Heart left ventricle (tissue), 16 donors: ENCODE data around the gene MEIS2. TPM values are rescaled to one million over a fixed set of nuclear protein-coding genes. Genes with fewer than 3 reads are reported as not detected.
A peak's percentile ranks its signal among the peaks of the same experiment; 100 is the strongest.

Source experiments
- ATAC-seq, 4 donors: fragments of 200-7000 bp; cut with Tn5 transposase; one replicate each; pipeline ENCODE4 v1.9.1; 2020 to 2022; ENCODE audit warnings: moderate library complexity in 4 of 4, mild to moderate bottlenecking in 3 of 4, moderate number of reproducible peaks in 1 of 4
- DNase-seq, 5 donors: peaks; one replicate each; pipeline ENCODE4 v3.0.0-alpha.2; 2020
- H3K27ac ChIP-seq, 12 donors: fragments of 200-600 bp; sonication (generic) in 4 of 12; one replicate each; pipeline versions ENCODE4 v1.5.0 to v1.8.0; 2016 to 2022; ENCODE audit warnings: mild to moderate bottlenecking in 2 of 12
- H3K27me3 ChIP-seq, 9 donors: fragments of 200-600 bp; sonication (generic) in 2 of 9; one replicate each; pipeline versions ENCODE4 v1.5.1 to v1.8.0; 2016 to 2022; ENCODE audit warnings: mild to moderate bottlenecking in 3 of 9
- H3K36me3 ChIP-seq, 9 donors: fragments of 200-600 bp; sonication (generic) in 2 of 9; one replicate each; pipeline versions ENCODE4 v1.5.0 to v1.8.0; 2018 to 2022; ENCODE audit warnings: mild to moderate bottlenecking in 2 of 9
- H3K4me1 ChIP-seq, 12 donors: fragments of 200-600 bp; sonication (generic) in 4 of 12; one replicate each; pipeline versions ENCODE4 v1.5.0 to v1.8.0; 2016 to 2022; ENCODE audit warnings: mild to moderate bottlenecking in 3 of 12
- H3K4me3 ChIP-seq, 12 donors: fragments of 200-600 bp; sonication (generic) in 4 of 12; one replicate each; pipeline versions ENCODE4 v1.5.0 to v1.8.0; 2017 to 2022; ENCODE audit warnings: mild to moderate bottlenecking in 9 of 12, moderate library complexity in 4 of 12
- H3K9me3 ChIP-seq, 12 donors: fragments of 200-600 bp; sonication (generic) in 4 of 12; one replicate each; pipeline versions ENCODE4 v1.5.0 to v1.8.0; 2016 to 2022; ENCODE audit warnings: mild to moderate bottlenecking in 1 of 12
- POLR2A ChIP-seq, 2 donors: fragments of 450-650 bp; IDR thresholded peaks; one replicate each; pipeline ENCODE4 v1.6.1; 2017; ENCODE audit warnings: antibody characterized with exemption in 2 of 2, mild to moderate bottlenecking in 2 of 2, moderate library complexity in 2 of 2
- WGBS, 4 donors: extraction: QIAGEN DNeasy Blood & Tissue Kit in 2 of 4; methylation state at CpG; one replicate each; pipeline versions ENCODE4 v1.1.5 to v1.1.7; 2013 to 2018; 5-methylcytosine and 5-hydroxymethylcytosine counted together
- intact Hi-C, 10 donors: fragments of 100-400 bp; cut with DNase I; formaldehyde crosslinking; loops; one replicate each; pipeline versions ENCODE4 v1.11.1 to v1.14.2; 2022
- polyA plus RNA-seq, 2 donors: library from polyadenylated mRNA; stranded (reverse); fragments of 200-250 nt; gene quantifications; one replicate each; pipeline ENCODE4 v1.2.3, GENCODE V29; 2013
- total RNA-seq, 9 donors: library from RNA; depleted of rRNA in 2 of 9; stranded (reverse); fragments of >200 nt in 2 of 9; fragmentation: NEBNext Ultra II Directional in 3 of 9; extraction: Animal tissue kit (Norgen Biotek cat#: 25700) in 3 of 9; gene quantifications; one replicate each; pipeline versions ENCODE4 v1.1.0 to v1.2.4, GENCODE V29; 2016 to 2023
- TF ChIP-seq, protein P1 (sequence below), 12 donors: fragments of 200-600 bp; sonication (generic) in 4 of 12; IDR thresholded peaks; one replicate each; pipeline versions ENCODE4 v1.5.0 to v1.8.0; 2018 to 2022; ENCODE audit warnings: antibody characterized with exemption in 12 of 12, mild to moderate bottlenecking in 5 of 12
- donor health status: ischemic (EF 13 %, LVEDD 7.1; RV severe dilation, severe dysfunction).
- donor health status: healthy with polysubstance abuse.
- donor health status: DM: no; HTN: yes; CAD: no.
- donor health status: DM: no; HTN: no; CAD: no.
- donor health status: ischemic (EF 25% LVEDD 6.9; RV normal size, moderate dysfunction).
- donor health status: ischemic (EF 25% LVEDD 5.7; RV mildly dilated, moderate dysfunction).
- donor health status: healthy.
- donor health status: DM: yes; HTN: yes; CAD: no.
- donor health status: ischemic (EF 35%, LVEDD 5.7; RV mildly dilated, moderate dysfunction).
- donor health status: nonischemic (EF 11% LVEDD 7.7; RV severe dilation, severe dysfunction).
- donor health status: DM: yes; HTN: yes; CAD: no.
- donor health status: PGD.
- donor health status: ischemic (EF 29% LVEDD 5.4; RV normal size, mild dysfunction).
- donor health status: nonischemic (EF 23%, LVEDD 6.1; RV moderate dilation, normal function).

MEIS2 gene
- total and polyA plus RNA-seq, 11 donors = 13.2 to 89.7 (median 49.7) TPM

DNA sequence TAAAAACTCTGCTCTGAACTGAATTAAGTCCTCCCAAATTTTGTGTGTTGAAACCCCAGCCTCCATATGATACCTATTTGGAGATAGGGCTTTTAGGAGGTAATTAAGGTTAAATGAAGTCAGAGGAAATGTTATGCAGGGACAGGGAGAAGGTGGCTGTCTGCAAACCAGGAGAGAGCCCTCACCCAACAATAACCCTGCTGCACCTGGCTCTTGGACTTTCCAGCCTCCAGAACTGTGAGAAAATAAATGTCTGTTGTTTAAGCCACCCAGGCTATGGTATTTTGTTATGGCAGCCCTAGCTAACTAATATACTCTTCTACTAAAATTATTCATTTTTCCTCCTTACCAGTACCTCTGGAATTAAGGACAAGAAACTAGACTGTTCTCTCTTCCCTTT is 79.5 kb downstream of the MEIS2 start:
- H3K9me3 ChIP-seq = no peaks in the 10 kb centered on the region
- peaks cover 0 to 61% (median 22%) of the 10 kb centered on the region in 12 donors for H3K4me1 ChIP-seq
- peaks cover 0 to 9% (median 0%) of the 10 kb centered on the region in 9 donors for H3K36me3 ChIP-seq
- intact Hi-C loops = loop anchor here in 1 of 10 donors (10.0 kb wide), 1 partner anchor 74 kb away; no protein-coding TSS in a partner anchor
- no peaks in the 10 kb centered on the region for H3K27me3 ChIP-seq
- DNase-seq (no peak), ATAC-seq (no peak)
- no peak for TF ChIP-seq POLR2A (IDR thresholded peaks at IDR 0.05)
- TF ChIP-seq, protein P1, sequence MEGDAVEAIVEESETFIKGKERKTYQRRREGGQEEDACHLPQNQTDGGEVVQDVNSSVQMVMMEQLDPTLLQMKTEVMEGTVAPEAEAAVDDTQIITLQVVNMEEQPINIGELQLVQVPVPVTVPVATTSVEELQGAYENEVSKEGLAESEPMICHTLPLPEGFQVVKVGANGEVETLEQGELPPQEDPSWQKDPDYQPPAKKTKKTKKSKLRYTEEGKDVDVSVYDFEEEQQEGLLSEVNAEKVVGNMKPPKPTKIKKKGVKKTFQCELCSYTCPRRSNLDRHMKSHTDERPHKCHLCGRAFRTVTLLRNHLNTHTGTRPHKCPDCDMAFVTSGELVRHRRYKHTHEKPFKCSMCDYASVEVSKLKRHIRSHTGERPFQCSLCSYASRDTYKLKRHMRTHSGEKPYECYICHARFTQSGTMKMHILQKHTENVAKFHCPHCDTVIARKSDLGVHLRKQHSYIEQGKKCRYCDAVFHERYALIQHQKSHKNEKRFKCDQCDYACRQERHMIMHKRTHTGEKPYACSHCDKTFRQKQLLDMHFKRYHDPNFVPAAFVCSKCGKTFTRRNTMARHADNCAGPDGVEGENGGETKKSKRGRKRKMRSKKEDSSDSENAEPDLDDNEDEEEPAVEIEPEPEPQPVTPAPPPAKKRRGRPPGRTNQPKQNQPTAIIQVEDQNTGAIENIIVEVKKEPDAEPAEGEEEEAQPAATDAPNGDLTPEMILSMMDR (IDR thresholded peaks at IDR 0.05) = no peak
- no peak overlapping the region for H3K4me3 ChIP-seq
- H3K27ac ChIP-seq = peak overlapping the region in 6 of 12 donors; percentile 9 to 83 (median 73)

DNA sequence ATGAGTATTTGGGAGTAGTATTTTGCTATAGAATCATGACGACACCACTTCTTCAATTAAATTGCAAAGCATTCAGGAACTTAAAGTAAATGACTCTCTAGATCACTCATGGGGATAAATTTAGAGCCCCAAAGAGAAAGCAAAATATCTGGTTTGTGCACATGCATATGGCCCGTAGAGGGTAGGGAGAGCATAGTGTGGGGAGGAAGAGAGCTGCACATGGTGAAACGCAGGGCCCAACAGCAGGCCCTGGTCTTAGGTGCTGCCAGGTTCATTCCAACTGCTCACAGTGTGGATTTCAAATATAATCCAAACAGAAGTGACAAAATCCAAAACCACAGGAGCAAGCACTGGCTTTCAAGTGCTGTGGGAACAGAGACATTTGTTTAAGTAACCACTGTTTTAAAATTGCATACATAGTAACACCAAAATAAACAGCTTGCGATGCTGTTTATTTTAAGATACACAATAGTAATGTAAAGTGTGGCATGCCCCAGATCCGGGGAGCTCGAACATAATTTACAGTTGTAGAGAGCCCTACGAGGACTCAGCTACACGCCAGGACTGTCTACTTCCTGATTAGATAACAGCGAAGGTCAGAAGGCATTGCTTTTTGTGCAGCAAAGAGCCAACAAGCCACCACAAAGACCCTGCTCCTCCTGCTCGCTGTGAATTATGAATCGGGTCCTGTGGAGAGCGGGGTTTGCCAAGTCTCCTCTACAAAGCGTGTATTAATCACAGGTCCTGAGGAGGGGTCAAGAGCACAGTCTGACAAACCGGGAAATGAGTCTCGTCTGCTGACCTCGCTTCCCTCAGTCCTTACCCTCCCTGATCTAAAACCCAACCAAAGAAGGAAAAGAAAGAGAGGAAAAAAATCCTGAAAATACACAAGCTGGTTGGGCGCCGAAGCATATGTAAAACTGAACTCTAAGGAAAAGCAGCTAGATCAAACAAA is 80.6 kb downstream of the MEIS2 start:
- DNase-seq = peak in 2 of 5 donors; percentile 28 to 29
- peak; percentile 29 to 66 (median 56) for ATAC-seq
- Histone ChIP-seq H3K27ac (peak overlapping the region; percentile 10 to 83 (median 73)), H3K36me3 (peaks cover 0 to 5% (median 0%) of the 10 kb centered on the region in 9 donors), H3K4me3 (peak overlapping the region in 7 of 12 donors; percentile 8 to 26 (median 20)), H3K27me3 (no peaks in the 10 kb centered on the region), H3K4me1 (peaks cover 0 to 65% (median 26%) of the 10 kb centered on the region in 12 donors), H3K9me3 (no peaks in the 10 kb centered on the region)
- intact Hi-C loops = loop anchor here in 4 of 10 donors (5.0 to 10.0 kb wide), 2 partner anchors 75 to 78 kb away; no protein-coding TSS in a partner anchor
- TF ChIP-seq, protein P1 (IDR thresholded peaks at IDR 0.05) = no peak
- no peak for TF ChIP-seq POLR2A (IDR thresholded peaks at IDR 0.05)
- 25 to 28% (median 26%) methylated on average over 18 of the region's 18 CpGs for WGBS, 4 donors

DNA sequence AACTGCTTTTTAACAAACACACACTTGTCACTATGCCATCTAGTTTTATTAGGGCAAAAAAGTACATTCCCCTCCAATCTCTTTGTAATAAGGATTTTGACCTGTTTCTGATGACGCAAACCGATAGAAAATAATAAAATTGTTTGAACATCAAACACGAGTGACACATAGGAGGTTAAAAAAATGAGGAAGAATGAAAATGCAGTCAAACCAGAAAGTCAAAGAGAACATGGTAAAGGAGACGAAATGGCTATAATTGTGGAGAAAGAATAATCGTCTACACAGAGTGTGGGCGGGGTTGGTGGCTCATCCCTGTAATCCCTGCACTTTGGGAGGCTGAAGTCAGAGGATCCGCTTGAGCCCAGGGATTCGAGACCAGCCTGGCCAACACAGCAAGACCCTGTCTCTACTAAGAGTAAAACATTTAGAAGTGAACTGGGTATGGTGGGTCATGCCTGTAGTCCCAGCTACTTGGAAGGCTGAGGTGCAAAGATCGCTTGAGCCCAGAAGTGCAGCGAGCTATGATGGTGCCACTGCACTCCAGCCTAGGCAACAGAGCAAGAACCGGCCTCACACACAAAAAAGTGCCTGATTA is 83.2 kb downstream of the MEIS2 start:
- Histone ChIP-seq H3K4me1 (peaks cover 0 to 68% (median 34%) of the 10 kb centered on the region in 12 donors), H3K9me3 (no peaks in the 10 kb centered on the region), H3K27ac (peak overlapping the region; percentile 64 to 87 (median 74)), H3K4me3 (no peak overlapping the region), H3K27me3 (no peaks in the 10 kb centered on the region), H3K36me3 (peaks cover 0 to 6% (median 0%) of the 10 kb centered on the region in 9 donors)
- WGBS, 4 donors = 84 to 93% (median 91%) methylated on average over 11 of the region's 11 CpGs
- intact Hi-C loops = loop anchor here in 3 of 10 donors (5.0 to 10.0 kb wide), 2 partner anchors 78 to 80 kb away; no protein-coding TSS in a partner anchor
- no peak for TF ChIP-seq POLR2A (IDR thresholded peaks at IDR 0.05)
- TF ChIP-seq, protein P1 (IDR thresholded peaks at IDR 0.05) = no peak
- ATAC-seq (no peak), DNase-seq (no peak)
